ENCODE results near the gene AGO4. TPM values are rescaled to one million over a fixed set of nuclear protein-coding genes. Genes with fewer than 3 reads are reported as not detected.
"Not testable (repeated sequence)": the region's sequence is repeated elsewhere in the genome, so short reads cannot be mapped to it uniquely, and the experiment has no call there.

Gene AGO4
- total and polyA plus RNA-seq, 8 donors, result 2.9 to 38.6 (median 8.9) TPM

DNA sequence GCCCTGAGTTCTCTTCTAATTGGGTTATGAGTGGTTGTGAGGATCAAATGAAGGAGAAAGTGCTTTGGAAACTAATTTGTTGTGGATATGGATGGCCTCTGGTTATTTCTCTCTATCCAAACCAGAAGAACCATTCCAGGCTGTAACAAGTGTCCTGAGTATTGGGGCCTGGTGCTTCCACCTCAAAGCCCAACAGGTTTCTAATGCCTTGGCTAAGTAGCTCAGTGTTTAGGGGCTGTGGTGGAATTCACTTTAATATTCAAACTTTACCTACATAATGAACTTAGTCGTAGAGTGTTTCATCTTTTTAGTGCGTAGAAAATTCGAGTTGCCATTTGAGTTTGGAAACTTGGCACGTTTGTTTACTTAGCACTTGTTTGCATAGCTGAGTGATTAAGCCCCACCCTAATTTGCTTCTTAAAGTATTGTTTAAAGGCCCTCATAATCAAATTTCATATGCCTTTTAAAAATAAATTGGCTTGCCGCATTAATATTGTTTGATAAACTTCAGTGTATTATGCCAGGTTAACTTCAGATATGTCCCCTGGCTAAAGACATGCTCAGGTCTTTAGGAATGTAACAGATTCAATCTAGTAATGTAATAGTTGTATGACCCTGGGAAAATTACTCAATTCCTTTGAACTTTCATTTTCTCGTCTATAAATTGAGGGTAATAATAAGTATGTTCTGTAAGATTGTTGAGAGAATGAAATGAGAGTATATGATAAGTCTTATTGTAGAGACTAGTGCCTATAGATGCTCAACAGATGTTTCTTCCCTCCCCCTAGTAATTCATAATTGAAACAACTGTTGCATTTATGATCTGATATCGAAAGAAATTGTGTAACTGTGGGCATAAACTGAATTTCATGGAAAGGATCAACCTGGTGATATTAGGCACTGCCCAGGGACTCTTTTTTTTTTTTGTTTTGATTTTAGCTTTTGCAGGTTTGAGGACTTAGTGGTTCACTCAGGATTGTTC, 1.6 kb downstream of the AGO4 start:
- Histone ChIP-seq H3K4me3 (peak overlapping the region; percentile 87 to 96 (median 89)), H3K4me1 (peaks cover 11 to 55% (median 38%) of the 10 kb centered on the region in 4 donors), H3K9me3 (no peaks in the 10 kb centered on the region), H3K36me3 (peaks cover 0 to 4% (median 0%) of the 10 kb centered on the region in 4 donors), H3K27me3 (no peaks in the 10 kb centered on the region), H3K27ac (peak overlapping the region; percentile 94 to 97 (median 96))
- peak in 1 of 2 donors; percentile 49 for DNase-seq
- WGBS, 5 donors, result 19 to 34% (median 22%) methylated on average over 7 of the region's 7 CpGs
- intact Hi-C loops (cut with DNase I; ENCODE audit: low total_unique reads), result no loop called here
- TF ChIP-seq POLR2A (IDR thresholded peaks at IDR 0.05), result no peak
- TF ChIP-seq POLR2AphosphoS5 (IDR thresholded peaks at IDR 0.05), result no peak
- TF ChIP-seq, protein P1, sequence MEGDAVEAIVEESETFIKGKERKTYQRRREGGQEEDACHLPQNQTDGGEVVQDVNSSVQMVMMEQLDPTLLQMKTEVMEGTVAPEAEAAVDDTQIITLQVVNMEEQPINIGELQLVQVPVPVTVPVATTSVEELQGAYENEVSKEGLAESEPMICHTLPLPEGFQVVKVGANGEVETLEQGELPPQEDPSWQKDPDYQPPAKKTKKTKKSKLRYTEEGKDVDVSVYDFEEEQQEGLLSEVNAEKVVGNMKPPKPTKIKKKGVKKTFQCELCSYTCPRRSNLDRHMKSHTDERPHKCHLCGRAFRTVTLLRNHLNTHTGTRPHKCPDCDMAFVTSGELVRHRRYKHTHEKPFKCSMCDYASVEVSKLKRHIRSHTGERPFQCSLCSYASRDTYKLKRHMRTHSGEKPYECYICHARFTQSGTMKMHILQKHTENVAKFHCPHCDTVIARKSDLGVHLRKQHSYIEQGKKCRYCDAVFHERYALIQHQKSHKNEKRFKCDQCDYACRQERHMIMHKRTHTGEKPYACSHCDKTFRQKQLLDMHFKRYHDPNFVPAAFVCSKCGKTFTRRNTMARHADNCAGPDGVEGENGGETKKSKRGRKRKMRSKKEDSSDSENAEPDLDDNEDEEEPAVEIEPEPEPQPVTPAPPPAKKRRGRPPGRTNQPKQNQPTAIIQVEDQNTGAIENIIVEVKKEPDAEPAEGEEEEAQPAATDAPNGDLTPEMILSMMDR (IDR thresholded peaks at IDR 0.05), result no peak
- TF ChIP-seq EP300 (IDR thresholded peaks at IDR 0.05), result no peak

DNA sequence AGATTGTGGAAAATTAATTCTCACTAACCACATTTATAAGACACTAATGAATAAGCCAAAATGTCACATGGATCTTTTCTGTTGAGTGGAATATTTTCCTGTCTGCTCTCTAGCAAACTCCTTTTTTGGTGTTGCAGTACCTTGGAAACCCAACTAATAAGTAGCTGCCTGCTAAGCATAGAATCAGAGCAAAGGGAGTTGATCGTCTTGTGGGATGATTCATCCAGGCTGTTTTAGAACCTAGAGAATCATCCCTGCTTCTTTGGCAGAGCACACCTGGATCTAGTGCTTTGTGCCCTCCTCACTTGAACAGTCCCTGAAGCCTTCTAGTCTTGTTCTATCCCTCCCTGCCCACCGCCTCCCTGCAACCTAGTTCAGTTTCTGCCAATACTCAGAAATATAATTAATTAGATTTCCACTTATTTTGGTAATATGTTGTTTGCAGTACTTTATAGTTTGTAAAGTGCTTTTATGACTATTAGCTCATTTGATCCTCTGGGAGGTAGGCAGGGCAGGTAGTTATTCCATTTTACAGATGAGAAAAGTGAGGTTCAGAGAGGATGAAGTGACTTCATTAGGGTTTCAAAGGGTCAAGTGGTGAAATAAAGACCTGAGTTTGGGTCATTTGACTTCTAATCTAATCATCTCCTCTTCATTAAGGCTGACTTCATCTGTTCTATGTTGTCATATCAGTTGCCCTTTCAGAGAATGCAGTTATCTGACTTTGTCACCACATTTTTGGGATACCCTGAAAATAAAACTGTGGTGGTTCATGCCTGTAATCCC, 2.5 kb downstream of the AGO4 start:
- intact Hi-C loops (cut with DNase I; ENCODE audit: low total_unique reads), result no loop called here
- DNase-seq, result peak in 1 of 2 donors; percentile 19
- TF ChIP-seq, protein P1 (IDR thresholded peaks at IDR 0.05), result no peak
- TF ChIP-seq POLR2A (IDR thresholded peaks at IDR 0.05) (no peak), POLR2AphosphoS5 (IDR thresholded peaks at IDR 0.05) (no peak), EP300 (IDR thresholded peaks at IDR 0.05) (no peak)
- H3K36me3 ChIP-seq, result peaks cover 0 to 9% (median 4%) of the 10 kb centered on the region in 4 donors
- H3K27ac ChIP-seq, result peak overlapping the region; percentile 42 to 96 (median 95)
- H3K27me3 ChIP-seq, result no peaks in the 10 kb centered on the region
- H3K9me3 ChIP-seq, result no peaks in the 10 kb centered on the region
- 32 to 54% (median 45%) methylated on average over 2 of the region's 2 CpGs for WGBS, 5 donors
- peak overlapping the region in 2 of 4 donors; percentile 87 to 88 for H3K4me3 ChIP-seq
- peaks cover 11 to 55% (median 40%) of the 10 kb centered on the region in 4 donors for H3K4me1 ChIP-seq

DNA sequence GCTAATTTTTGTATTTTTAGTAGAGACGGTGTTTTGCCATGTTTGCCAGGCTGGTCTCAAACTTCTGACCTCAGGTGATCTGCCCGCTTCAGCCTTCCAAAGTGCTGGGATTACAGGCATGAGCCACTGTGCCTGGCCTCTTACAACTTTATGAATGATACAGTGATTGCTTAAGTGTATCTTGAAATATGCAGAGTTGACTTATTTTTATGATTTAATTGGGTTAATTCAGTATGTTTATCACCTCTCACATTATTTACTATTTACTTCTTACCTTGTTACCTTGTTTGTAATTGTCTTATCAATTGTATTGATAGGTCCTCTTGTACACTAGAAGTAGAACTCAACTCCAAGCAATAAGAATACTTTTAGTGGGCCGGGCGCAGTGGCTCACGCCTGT, 4.9 kb downstream of the AGO4 start:
- peaks cover 11 to 48% (median 37%) of the 10 kb centered on the region in 4 donors for H3K4me1 ChIP-seq
- H3K4me3 ChIP-seq; H3K9me3 ChIP-seq; H3K27ac ChIP-seq; intact Hi-C loops (cut with DNase I; ENCODE audit: low total_unique reads); H3K36me3 ChIP-seq; H3K27me3 ChIP-seq; DNase-seq: not testable (repeated sequence)
- WGBS, 5 donors, result 91 to 96% (median 94%) methylated on average over 5 of the region's 5 CpGs

DNA sequence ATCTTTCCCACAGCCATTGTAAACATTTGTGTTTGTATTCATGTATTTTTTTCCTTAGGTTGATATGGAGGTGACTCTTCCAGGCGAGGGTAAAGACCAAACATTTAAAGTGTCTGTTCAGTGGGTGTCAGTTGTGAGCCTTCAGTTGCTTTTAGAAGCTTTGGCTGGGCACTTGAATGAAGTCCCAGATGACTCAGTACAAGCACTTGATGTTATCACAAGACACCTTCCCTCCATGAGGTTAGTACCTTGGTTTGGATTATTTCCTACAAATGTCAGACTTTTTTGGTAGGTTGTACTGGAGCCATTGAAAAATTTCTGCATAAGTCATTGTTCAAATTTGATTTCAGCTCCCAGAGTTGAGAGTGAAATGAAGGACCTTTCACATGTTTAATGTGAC, 17.4 kb downstream of the AGO4 start:
- peaks cover 19 to 82% (median 73%) of the 10 kb centered on the region in 4 donors for H3K36me3 ChIP-seq
- no peak overlapping the region for H3K4me3 ChIP-seq

More for the DNA sequence above, 17.4 kb downstream of the AGO4 start:
- no peak for DNase-seq
- no peaks in the 10 kb centered on the region for H3K4me1 ChIP-seq
- H3K27me3 ChIP-seq, result no peaks in the 10 kb centered on the region
- TF ChIP-seq POLR2AphosphoS5 (IDR thresholded peaks at IDR 0.05) (no peak), POLR2A (IDR thresholded peaks at IDR 0.05) (no peak), EP300 (IDR thresholded peaks at IDR 0.05) (no peak)
- TF ChIP-seq, protein P1 (IDR thresholded peaks at IDR 0.05), result no peak
- WGBS, 5 donors, result 48 to 74% (median 70%) methylated on average over 1 of the region's 1 CpG
- no peaks in the 10 kb centered on the region for H3K9me3 ChIP-seq
- intact Hi-C loops (cut with DNase I; ENCODE audit: low total_unique reads), result no loop called here
- no peak overlapping the region for H3K27ac ChIP-seq
